Measurements from ENCODE around the gene TNNT2.

DNA sequence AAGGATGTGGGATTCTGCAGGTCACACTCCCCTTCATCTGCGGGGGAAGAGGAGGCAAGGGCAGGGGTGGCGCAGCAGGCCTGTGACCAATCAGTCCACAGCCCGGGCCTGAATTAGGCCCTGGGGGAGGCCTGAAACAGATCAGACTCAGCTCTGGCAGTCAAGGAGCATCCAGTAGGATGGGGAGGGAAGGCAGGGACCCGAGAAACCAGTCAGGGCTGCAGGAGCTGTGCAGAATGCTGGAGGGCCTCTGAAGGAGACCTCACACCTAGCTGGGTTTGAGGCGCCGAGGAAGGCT is 12.7 kb downstream of the TNNT2 start:
- TF ChIP-seq ZFP37 (CRISPR knock-in tag; IDR thresholded peaks at IDR 0.05; ENCODE audit: borderline replicate concordance) (no peak), ZNF44 (CRISPR knock-in tag; IDR thresholded peaks at IDR 0.05) (no peak), ZNF83 (CRISPR knock-in tag; IDR thresholded peaks at IDR 0.05; ENCODE audit: borderline replicate concordance) (no peak), REST (IDR thresholded peaks at IDR 0.05; ENCODE audit: borderline replicate concordance in 1 of 2, low read depth in 1 of 2, low read length in 2 of 2) (no peak), MAFK (conservative IDR thresholded peaks at IDR 0.05 in 1 of 2, IDR thresholded peaks at IDR 0.05 in 1 of 2; ENCODE audit: low read length in 2 of 2) (no peak), NR3C1 (CRISPR knock-in tag; IDR thresholded peaks at IDR 0.05) (no peak), CTCF (CRISPR knock-in tag; IDR thresholded peaks at IDR 0.05) (no peak), TCF12 (IDR thresholded peaks at IDR 0.05) (no peak), TCF12 (CRISPR knock-in tag; IDR thresholded peaks at IDR 0.05) (no peak), HNRNPLL (IDR thresholded peaks at IDR 0.05; ENCODE audit: low read depth, low read length, poor library complexity, severe bottlenecking) (no peak), PHF8 (CRISPR knock-in tag; IDR thresholded peaks at IDR 0.05) (no peak)
- TF ChIP-seq, protein P1, sequence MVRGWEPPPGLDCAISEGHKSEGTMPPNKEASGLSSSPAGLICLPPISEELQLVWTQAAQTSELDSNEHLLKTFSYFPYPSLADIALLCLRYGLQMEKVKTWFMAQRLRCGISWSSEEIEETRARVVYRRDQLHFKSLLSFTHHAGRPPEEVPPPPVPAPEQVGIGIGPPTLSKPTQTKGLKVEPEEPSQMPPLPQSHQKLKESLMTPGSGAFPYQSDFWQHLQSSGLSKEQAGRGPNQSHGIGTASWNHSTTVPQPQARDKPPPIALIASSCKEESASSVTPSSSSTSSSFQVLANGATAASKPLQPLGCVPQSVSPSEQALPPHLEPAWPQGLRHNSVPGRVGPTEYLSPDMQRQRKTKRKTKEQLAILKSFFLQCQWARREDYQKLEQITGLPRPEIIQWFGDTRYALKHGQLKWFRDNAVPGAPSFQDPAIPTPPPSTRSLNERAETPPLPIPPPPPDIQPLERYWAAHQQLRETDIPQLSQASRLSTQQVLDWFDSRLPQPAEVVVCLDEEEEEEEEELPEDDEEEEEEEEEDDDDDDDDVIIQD (CRISPR knock-in tag; IDR thresholded peaks at IDR 0.05; ENCODE audit: low read depth) = no peak
- TF ChIP-seq, protein P2, sequence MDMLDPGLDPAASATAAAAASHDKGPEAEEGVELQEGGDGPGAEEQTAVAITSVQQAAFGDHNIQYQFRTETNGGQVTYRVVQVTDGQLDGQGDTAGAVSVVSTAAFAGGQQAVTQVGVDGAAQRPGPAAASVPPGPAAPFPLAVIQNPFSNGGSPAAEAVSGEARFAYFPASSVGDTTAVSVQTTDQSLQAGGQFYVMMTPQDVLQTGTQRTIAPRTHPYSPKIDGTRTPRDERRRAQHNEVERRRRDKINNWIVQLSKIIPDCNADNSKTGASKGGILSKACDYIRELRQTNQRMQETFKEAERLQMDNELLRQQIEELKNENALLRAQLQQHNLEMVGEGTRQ (IDR thresholded peaks at IDR 0.05; ENCODE audit: low read depth, low read length) = no peak
- TF ChIP-seq, protein P2 (CRISPR knock-in tag; IDR thresholded peaks at IDR 0.05; ENCODE audit: borderline replicate concordance) = no peak
